GM12878 (cell line): ENCODE measurements around the gene NEFH.

Experiments used
- BCL3 ChIP-seq: IDR thresholded peaks from 2 replicates; pipeline ENCODE4 v1.6.1; 2011; ENCODE audit warnings: borderline replicate concordance, low read depth, mild to moderate bottlenecking, moderate library complexity, low read length; ENCODE audit not compliant: insufficient read depth, poor library complexity, severe bottlenecking
- ELK1 ChIP-seq: IDR thresholded peaks from 2 replicates; pipeline ENCODE4 v1.6.1; 2012; ENCODE audit warnings: low read depth, low read length, improper control_type of control experiment
- JUND ChIP-seq: IDR thresholded peaks from 2 replicates; pipeline ENCODE4 v1.6.1; 2012; ENCODE audit warnings: low read depth, mild to moderate bottlenecking, low read length, improper control_type of control experiment, moderate library complexity
- NR2F1 ChIP-seq: fragments of 450-650 bp; conservative IDR thresholded peaks from 2 replicates; pipeline ENCODE4 v1.6.1; 2017; ENCODE audit warnings: mild to moderate bottlenecking
- POLR2A ChIP-seq: IDR thresholded peaks from 2 replicates; pipeline ENCODE4 v1.6.1; 2011; ENCODE audit warnings: low read depth, mild to moderate bottlenecking, low read length
- POLR2AphosphoS2 ChIP-seq: IDR thresholded peaks from 2 replicates; pipeline ENCODE4 v1.6.1; 2011; ENCODE audit warnings: low read depth, mild to moderate bottlenecking, low read length, improper control_type of control experiment, moderate library complexity
- SPI1 ChIP-seq: IDR thresholded peaks from 2 replicates; pipeline ENCODE4 v1.6.1; 2011; ENCODE audit warnings: low read depth, mild to moderate bottlenecking, low read length, moderate library complexity, borderline replicate concordance; ENCODE audit not compliant: insufficient read depth
- TF ChIP-seq, protein P1 (sequence below), 3 experiments: IDR thresholded peaks in 2 of 3; conservative IDR thresholded peaks in 1 of 3; 2 replicates each; pipeline ENCODE4 v1.5.1; 2011; ENCODE audit warnings: low read depth in 3 of 3, low read length in 3 of 3, mild to moderate bottlenecking in 3 of 3, control low read depth in 2 of 3, moderate library complexity in 2 of 3, inconsistent platforms in 1 of 3, mixed read lengths in 1 of 3; ENCODE audit not compliant: control insufficient read depth in 2 of 3, insufficient read depth in 1 of 3; ENCODE audit errors: extremely low read depth in 1 of 3

DNA sequence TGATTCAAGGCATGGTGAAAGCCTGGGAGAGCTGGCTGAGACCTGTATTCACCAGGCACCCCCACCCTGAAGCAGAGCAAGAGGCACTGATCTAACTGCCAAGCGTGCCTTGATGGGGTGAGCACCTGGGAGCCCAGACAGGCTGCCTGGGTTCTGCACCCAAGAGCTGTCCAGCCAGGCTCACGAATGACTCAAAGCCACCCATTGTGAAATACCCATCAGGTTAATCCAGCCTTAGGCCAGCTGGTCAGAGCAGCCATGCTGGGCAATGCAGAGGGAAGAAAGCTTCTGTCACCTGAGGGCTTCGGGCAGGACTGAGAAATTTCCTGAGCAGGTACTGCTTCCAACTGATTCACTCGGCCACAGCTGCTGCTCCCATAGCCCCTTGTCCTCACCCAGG, 51.4 kb downstream of the NEFH start:
- no peak for TF ChIP-seq POLR2AphosphoS2
- no peak for TF ChIP-seq POLR2A
- TF ChIP-seq NR2F1: no peak
- TF ChIP-seq, protein P1, sequence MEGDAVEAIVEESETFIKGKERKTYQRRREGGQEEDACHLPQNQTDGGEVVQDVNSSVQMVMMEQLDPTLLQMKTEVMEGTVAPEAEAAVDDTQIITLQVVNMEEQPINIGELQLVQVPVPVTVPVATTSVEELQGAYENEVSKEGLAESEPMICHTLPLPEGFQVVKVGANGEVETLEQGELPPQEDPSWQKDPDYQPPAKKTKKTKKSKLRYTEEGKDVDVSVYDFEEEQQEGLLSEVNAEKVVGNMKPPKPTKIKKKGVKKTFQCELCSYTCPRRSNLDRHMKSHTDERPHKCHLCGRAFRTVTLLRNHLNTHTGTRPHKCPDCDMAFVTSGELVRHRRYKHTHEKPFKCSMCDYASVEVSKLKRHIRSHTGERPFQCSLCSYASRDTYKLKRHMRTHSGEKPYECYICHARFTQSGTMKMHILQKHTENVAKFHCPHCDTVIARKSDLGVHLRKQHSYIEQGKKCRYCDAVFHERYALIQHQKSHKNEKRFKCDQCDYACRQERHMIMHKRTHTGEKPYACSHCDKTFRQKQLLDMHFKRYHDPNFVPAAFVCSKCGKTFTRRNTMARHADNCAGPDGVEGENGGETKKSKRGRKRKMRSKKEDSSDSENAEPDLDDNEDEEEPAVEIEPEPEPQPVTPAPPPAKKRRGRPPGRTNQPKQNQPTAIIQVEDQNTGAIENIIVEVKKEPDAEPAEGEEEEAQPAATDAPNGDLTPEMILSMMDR (IDR thresholded peaks at IDR 0.05 in 2 of 3, conservative IDR thresholded peaks at IDR 0.05 in 1 of 3; ENCODE audit: control insufficient read depth in 2 of 3, extremely low read depth in 1 of 3, insufficient read depth in 1 of 3, low read depth in 3 of 3, low read length in 3 of 3): no peak
- no peak for TF ChIP-seq SPI1
- TF ChIP-seq JUND: no peak
- TF ChIP-seq ELK1: no peak
- TF ChIP-seq BCL3: no peak
